ENCODE results near the gene TULP1.

The TULP1 gene

DNA sequence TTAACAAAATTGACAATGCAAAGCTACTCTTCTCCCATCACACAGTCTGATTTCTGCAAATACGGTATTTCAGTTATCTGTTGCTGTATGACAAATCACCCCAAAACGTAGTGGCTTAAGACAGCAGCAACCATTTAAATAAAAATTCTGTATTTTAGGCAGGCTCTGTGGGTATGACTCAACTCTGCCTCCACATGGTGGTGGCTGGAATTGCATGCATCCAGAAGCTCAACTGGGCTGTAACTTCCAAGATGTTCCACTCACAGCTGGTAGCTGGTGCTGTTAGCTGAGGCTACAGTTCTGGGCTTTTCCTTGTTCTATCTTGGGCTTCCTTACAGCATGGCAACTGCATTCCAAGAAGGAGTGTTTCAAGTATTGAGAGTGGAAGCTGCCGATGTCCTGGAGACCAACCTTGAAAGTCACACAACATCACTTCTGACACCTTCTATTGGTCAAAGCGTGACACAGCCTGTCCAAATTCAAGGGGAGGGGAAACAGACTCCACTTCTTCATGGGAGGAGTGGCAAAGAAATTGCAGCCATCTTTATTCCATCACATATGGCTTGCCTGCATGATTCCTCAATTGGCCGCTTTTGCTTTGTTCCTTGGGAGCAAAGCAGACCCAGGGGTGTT is 39.7 kb upstream of the TULP1 start:
- no peak for DNase-seq (ENCODE audit: low read depth, low spot score)
- no peak overlapping the region for H3K4me3 ChIP-seq (ENCODE audit: low read depth, low read length)
- TF ChIP-seq, protein P1, sequence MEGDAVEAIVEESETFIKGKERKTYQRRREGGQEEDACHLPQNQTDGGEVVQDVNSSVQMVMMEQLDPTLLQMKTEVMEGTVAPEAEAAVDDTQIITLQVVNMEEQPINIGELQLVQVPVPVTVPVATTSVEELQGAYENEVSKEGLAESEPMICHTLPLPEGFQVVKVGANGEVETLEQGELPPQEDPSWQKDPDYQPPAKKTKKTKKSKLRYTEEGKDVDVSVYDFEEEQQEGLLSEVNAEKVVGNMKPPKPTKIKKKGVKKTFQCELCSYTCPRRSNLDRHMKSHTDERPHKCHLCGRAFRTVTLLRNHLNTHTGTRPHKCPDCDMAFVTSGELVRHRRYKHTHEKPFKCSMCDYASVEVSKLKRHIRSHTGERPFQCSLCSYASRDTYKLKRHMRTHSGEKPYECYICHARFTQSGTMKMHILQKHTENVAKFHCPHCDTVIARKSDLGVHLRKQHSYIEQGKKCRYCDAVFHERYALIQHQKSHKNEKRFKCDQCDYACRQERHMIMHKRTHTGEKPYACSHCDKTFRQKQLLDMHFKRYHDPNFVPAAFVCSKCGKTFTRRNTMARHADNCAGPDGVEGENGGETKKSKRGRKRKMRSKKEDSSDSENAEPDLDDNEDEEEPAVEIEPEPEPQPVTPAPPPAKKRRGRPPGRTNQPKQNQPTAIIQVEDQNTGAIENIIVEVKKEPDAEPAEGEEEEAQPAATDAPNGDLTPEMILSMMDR (IDR thresholded peaks at IDR 0.05; ENCODE audit: low read depth, low read length), result peak; percentile 88
- in situ Hi-C loops (cut with HindIII; ENCODE audit: low sequenced_read_pairs), result no loop called here

DNA sequence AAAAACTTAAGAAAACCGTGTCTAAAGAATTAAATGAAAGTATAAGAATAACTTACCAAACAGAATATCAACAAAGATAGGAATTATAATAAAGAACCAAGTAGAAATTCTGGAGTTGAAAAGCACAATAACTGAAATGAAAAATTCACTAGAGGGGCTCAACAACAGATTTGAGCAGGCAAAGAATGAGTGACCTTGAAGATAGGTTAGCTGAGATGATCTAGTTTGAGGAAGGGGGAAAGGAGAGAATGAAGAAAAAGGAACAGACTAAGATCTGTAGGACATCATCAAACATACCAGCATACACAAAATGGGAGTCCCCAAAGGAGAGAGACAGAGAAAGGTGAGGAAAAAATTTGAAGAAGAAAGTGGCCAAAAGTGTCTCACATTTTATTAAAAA is 37.7 kb upstream of the TULP1 start:
- no peak for DNase-seq (ENCODE audit: low read depth, low spot score)
- in situ Hi-C loops (cut with HindIII; ENCODE audit: low sequenced_read_pairs), result no loop called here
- no peak overlapping the region for H3K4me3 ChIP-seq (ENCODE audit: low read depth, low read length)
- TF ChIP-seq, protein P1 (IDR thresholded peaks at IDR 0.05; ENCODE audit: low read depth, low read length), result no peak

DNA sequence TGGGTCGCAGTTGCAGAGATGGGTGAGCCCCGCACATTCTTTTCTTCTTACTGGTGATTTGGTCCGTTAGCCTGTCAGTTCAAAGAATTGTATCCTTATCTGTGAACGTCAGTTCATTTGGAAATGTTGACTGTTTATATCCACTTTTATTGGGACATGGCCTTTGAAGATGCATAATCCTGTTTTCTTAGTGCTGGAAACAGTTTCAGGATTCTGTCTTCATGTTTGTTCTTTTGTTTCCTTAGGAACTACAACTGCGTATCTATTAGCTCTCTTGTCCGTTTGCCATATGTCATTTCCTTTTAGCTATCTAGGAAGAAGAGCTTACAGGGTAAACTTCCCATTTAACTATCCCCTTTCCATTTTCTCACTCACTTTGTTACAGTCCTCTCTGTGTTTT is 35.0 kb upstream of the TULP1 start:
- in situ Hi-C loops (cut with HindIII; ENCODE audit: low sequenced_read_pairs), result no loop called here
- TF ChIP-seq, protein P1 (IDR thresholded peaks at IDR 0.05; ENCODE audit: low read depth, low read length), result no peak
- no peak overlapping the region for H3K4me3 ChIP-seq (ENCODE audit: low read depth, low read length)
- no peak for DNase-seq (ENCODE audit: low read depth, low spot score)

DNA sequence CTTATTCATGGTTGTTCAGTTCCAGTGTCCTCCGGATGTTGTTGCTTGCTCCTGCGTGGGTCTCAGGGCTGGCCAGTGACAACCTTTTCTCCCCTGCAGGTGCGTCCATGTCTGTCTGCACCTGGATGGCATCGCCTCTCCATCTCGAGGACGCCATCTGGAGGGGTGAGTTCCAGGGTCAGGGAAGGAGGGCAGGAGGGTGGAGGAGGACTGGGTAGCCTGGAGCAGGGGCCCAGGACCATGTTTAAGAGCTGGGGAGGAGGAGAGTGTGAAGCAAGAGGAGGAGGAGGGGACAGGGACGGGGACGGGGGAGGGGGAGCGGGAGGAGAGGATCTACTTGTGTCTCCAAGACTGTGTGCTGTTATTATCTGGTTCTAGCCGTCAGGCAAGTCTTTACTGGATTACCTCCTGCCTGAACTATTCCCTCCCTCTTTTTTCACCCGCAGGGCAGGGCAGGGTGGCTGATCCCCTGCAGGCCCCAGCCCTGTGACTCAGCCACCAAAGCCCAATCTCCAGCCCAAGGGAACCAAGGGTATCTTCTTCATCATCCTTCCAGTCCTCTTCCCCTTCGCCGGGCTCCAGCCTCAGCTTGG is 32.2 kb upstream of the TULP1 start:
- TF ChIP-seq, protein P1 (IDR thresholded peaks at IDR 0.05; ENCODE audit: low read depth, low read length), result no peak
- in situ Hi-C loops (cut with HindIII; ENCODE audit: low sequenced_read_pairs), result no loop called here
- no peak for DNase-seq (ENCODE audit: low read depth, low spot score)
- no peak overlapping the region for H3K4me3 ChIP-seq (ENCODE audit: low read depth, low read length)

DNA sequence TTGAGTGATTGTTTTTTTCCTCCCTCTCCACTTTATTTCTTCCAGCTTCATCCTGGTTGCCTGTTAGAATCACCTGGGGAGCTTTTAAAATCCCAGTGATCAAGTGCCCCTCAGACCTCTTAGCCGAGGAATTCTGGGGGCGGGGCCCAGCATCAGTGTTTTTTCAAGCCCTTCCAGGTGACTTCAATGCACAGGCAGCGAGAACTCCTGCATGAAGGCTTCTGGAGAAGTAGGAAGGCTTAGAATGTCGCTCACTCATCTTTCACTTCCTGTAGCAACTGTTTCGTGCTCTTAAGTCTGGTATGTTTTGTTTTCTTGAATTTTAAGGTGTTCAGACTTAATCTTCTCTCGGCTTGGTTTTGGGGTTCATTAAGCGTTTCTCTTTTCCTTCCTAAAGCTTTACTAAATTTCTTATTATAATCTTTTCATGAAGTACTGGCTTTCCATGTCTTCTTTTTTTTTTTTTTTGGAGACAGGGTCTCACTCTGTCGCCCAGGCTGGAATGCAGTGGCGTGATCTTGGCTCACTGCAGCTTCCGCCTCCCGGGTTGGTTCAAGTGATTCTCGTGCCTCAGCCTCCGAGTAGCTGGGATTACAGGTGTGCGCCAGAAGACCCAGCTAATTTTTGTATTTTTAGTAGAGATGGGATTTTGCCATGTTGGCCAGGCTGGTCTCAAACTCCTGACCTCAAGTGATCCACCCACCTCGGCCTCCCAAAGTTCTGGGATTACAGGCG is 30.9 kb upstream of the TULP1 start:
- in situ Hi-C loops (cut with HindIII; ENCODE audit: low sequenced_read_pairs), result no loop called here
- DNase-seq (ENCODE audit: low read depth, low spot score), result no peak
- TF ChIP-seq, protein P1 (IDR thresholded peaks at IDR 0.05; ENCODE audit: low read depth, low read length), result no peak
- no peak overlapping the region for H3K4me3 ChIP-seq (ENCODE audit: low read depth, low read length)

DNA sequence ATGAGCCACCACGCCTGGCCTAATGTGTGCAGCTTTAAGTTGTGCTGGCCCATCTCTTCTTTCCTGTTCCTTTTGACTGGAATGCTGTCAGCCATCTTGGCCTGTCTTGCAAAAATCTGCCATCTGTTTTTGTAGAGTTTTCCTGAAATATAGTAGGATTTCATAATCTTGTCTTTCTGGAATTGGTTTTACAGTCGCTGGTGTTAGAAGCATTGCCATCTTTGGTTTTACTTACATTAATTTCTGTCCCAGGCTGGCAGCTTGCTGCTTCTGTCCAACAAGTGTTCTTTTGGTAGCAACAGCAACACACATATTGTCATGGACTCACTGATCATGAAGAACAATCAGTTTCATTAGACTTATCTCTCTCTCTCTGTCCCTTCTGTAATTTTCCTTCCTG is 29.1 kb upstream of the TULP1 start:
- in situ Hi-C loops (cut with HindIII; ENCODE audit: low sequenced_read_pairs), result no loop called here
- DNase-seq (ENCODE audit: low read depth, low spot score), result no peak
- TF ChIP-seq, protein P1 (IDR thresholded peaks at IDR 0.05; ENCODE audit: low read depth, low read length), result no peak
- no peak overlapping the region for H3K4me3 ChIP-seq (ENCODE audit: low read depth, low read length)

All from astrocyte of the spinal cord (primary cell).